Keratinocyte (primary cell): ENCODE measurements around the gene MAFF. TPM values are rescaled to one million over a fixed set of nuclear protein-coding genes. Genes with fewer than 3 reads are reported as not detected.

Experiments
- DNase-seq: peaks from one replicate; pipeline ENCODE4 v3.0.0-alpha.2; 2011; ENCODE audit warnings: low read depth, missing footprints, low spot score
- FAIRE-seq: peaks from 2 replicates; lab custom pipeline; 2011; peaks lifted over from hg19 to GRCh38; lab: Jason Lieb, UNC
- H2AFZ ChIP-seq: 2 replicates; pipeline ENCODE4 v1.6.0; 2012; ENCODE audit warnings: low read length, control low read depth, inconsistent platforms; ENCODE audit not compliant: control insufficient read depth
- H3K27ac ChIP-seq: 2 replicates; pipeline ENCODE4 v1.5.1; 2011; ENCODE audit warnings: low read length; ENCODE audit not compliant: control insufficient read depth, insufficient read depth
- H3K27me3 ChIP-seq: 3 replicates; pipeline ENCODE4 v1.6.0; 2011; ENCODE audit warnings: low read length; ENCODE audit not compliant: control insufficient read depth, insufficient read depth; ENCODE audit errors: extremely low read depth
- H3K36me3 ChIP-seq, 2 experiments: 2 replicates in 1 of 2; 3 replicates in 1 of 2; pipeline ENCODE4 v1.5.1; 2011; ENCODE audit warnings: low read length in 2 of 2, mild to moderate bottlenecking in 1 of 2; ENCODE audit not compliant: control insufficient read depth in 2 of 2, insufficient read depth in 2 of 2; ENCODE audit errors: extremely low read depth in 1 of 2
- H3K4me1 ChIP-seq: 3 replicates; pipeline ENCODE4 v1.5.1; 2011; ENCODE audit warnings: low read length; ENCODE audit not compliant: control insufficient read depth, insufficient read depth; ENCODE audit errors: extremely low read depth
- H3K4me2 ChIP-seq: 3 replicates; pipeline ENCODE4 v1.6.0; 2011; ENCODE audit warnings: low read depth, low read length; ENCODE audit not compliant: control insufficient read depth, insufficient read depth; ENCODE audit errors: extremely low read depth
- H3K4me3 ChIP-seq, 3 experiments: fragments of 200-600 bp in 1 of 3; sonication (generic) in 1 of 3; 2 replicates in 2 of 3; 3 replicates in 1 of 3; pipeline ENCODE4 v1.5.1; 2011 to 2016; ENCODE audit warnings: low read length in 3 of 3, mild to moderate bottlenecking in 3 of 3, control low read depth in 2 of 3, inconsistent platforms in 1 of 3, low read depth in 1 of 3, mixed read lengths in 1 of 3, mixed run types in 1 of 3, moderate library complexity in 1 of 3; ENCODE audit not compliant: control insufficient read depth in 2 of 3, insufficient read depth in 2 of 3; ENCODE audit errors: extremely low read depth in 1 of 3
- H3K79me2 ChIP-seq: 2 replicates; pipeline ENCODE4 v1.6.0; 2012; ENCODE audit warnings: low read length; ENCODE audit not compliant: control insufficient read depth, insufficient read depth
- H3K9ac ChIP-seq: 3 replicates; pipeline ENCODE4 v1.6.0; 2011; ENCODE audit warnings: low read length; ENCODE audit not compliant: control insufficient read depth, insufficient read depth; ENCODE audit errors: extremely low read depth
- H3K9me1 ChIP-seq: 3 replicates; pipeline ENCODE4 v1.6.0; 2011; ENCODE audit warnings: low read length; ENCODE audit not compliant: control insufficient read depth, insufficient read depth; ENCODE audit errors: extremely low read depth
- H3K9me3 ChIP-seq: 2 replicates; pipeline ENCODE4 v1.5.1; 2012; ENCODE audit warnings: low read depth, low read length; ENCODE audit not compliant: control insufficient read depth
- H4K20me1 ChIP-seq: 3 replicates; pipeline ENCODE4 v1.6.0; 2011; ENCODE audit warnings: low read length; ENCODE audit not compliant: control insufficient read depth, insufficient read depth; ENCODE audit errors: extremely low read depth
- EZH2 ChIP-seq: IDR thresholded peaks from one replicate; pipeline ENCODE4 v1.6.1; 2012; ENCODE audit warnings: inconsistent platforms, mild to moderate bottlenecking, low read length, moderate library complexity
- dilution Hi-C: fragments of 300-500 bp; cut with MboI; formaldehyde crosslinking; loops from one replicate; pipeline ENCODE4 v1.7.0; 2020; ENCODE audit warnings: low sequenced_read_pairs; ENCODE audit not compliant: extremely low pct_ligation_motif_present
- polyA plus RNA-seq, 5 experiments: library from polyadenylated mRNA; depleted of rRNA in 3 of 5; stranded (reverse) in 3 of 5; stranded (forward) in 1 of 5; unstranded in 1 of 5; fragments of >200 nt; gene quantifications; 1 replicate in 1 of 5; 2 replicates in 3 of 5; 3 replicates in 1 of 5; pipeline versions ENCODE4 v1.2.1 to v1.2.3, GENCODE V29; 2011 to 2012; ENCODE audit warnings: missing spikeins in 2 of 5, low read depth in 1 of 5, low replicate concordance in 1 of 5
- TF ChIP-seq, protein P1 (sequence below), 3 experiments: IDR thresholded peaks in 1 of 3; conservative IDR thresholded peaks in 1 of 3; optimal IDR thresholded peaks in 1 of 3; 2 replicates in 2 of 3; 3 replicates in 1 of 3; pipeline versions ENCODE3 to v1.5.1; 2011; ENCODE audit warnings: low read length in 3 of 3, mild to moderate bottlenecking in 3 of 3, moderate library complexity in 2 of 3, control low read depth in 1 of 3, inconsistent platforms in 1 of 3; ENCODE audit not compliant: insufficient read depth in 2 of 3; ENCODE audit errors: extremely low read depth in 1 of 3

Gene MAFF
- polyA plus RNA-seq, 1 donor (not counting 4 experiments of a cell fraction or from before 2014, with no cell fraction given): 10.5 TPM

DNA sequence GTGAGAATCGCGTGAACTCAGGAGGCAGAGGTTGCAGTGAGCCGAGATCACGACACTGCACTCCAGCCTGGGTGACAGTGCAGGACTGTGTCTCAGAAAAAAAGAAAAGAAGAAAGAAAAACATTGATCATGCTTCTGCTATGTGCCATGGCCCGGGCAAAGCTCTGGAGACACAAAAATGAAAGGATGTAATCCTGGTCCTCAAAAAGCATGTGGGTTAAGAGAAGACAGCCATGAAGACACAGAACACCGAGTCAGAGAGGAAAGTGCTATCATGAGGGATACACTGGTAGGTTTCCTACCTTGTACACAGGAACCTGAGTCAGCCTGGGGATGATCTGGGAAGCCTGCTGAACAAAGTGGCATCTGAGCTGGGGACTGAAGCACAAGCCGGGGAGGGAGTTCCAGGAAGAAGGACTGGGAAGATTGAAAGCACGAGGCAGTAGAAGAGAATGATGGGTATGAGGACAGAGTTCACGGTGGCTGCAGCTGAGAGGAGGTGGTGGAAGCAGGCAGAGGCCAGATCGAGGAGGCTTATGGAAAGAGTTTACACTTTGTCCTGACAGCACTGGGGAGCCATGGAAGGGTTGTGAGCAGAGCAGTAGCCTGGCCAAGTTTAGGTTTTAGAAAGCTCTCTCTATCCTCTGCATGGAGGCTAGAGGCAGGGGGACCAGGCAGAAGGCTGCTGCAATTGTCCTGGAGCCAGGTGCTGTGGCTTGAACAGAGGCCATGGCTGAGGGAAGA, 9.9 kb upstream of the MAFF start:
- no peaks in the 10 kb centered on the region for H4K20me1 ChIP-seq
- FAIRE-seq (no peak), DNase-seq (no peak)
- no peaks in the 10 kb centered on the region for H3K9me1 ChIP-seq
- no peaks in the 10 kb centered on the region for H3K9me3 ChIP-seq
- peak overlapping the region; percentile 23 for H2AFZ ChIP-seq
- no peak overlapping the region for H3K4me3 ChIP-seq
- no peaks in the 10 kb centered on the region for H3K27me3 ChIP-seq
- dilution Hi-C loops: no loop called here
- H3K4me2 ChIP-seq: no peak overlapping the region
- H3K9ac ChIP-seq: no peak overlapping the region
- TF ChIP-seq EZH2: no peak
- TF ChIP-seq, protein P1, sequence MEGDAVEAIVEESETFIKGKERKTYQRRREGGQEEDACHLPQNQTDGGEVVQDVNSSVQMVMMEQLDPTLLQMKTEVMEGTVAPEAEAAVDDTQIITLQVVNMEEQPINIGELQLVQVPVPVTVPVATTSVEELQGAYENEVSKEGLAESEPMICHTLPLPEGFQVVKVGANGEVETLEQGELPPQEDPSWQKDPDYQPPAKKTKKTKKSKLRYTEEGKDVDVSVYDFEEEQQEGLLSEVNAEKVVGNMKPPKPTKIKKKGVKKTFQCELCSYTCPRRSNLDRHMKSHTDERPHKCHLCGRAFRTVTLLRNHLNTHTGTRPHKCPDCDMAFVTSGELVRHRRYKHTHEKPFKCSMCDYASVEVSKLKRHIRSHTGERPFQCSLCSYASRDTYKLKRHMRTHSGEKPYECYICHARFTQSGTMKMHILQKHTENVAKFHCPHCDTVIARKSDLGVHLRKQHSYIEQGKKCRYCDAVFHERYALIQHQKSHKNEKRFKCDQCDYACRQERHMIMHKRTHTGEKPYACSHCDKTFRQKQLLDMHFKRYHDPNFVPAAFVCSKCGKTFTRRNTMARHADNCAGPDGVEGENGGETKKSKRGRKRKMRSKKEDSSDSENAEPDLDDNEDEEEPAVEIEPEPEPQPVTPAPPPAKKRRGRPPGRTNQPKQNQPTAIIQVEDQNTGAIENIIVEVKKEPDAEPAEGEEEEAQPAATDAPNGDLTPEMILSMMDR (optimal IDR thresholded peaks at IDR 0.05 in 1 of 3, IDR thresholded peaks at IDR 0.05 in 1 of 3, conservative IDR thresholded peaks at IDR 0.05 in 1 of 3; ENCODE audit: extremely low read depth in 1 of 3, insufficient read depth in 2 of 3, low read length in 3 of 3): no peak
- no peaks in the 10 kb centered on the region for H3K79me2 ChIP-seq
- H3K4me1 ChIP-seq: no peaks in the 10 kb centered on the region
- H3K27ac ChIP-seq: no peak overlapping the region
- H3K36me3 ChIP-seq: no peaks in the 10 kb centered on the region

DNA sequence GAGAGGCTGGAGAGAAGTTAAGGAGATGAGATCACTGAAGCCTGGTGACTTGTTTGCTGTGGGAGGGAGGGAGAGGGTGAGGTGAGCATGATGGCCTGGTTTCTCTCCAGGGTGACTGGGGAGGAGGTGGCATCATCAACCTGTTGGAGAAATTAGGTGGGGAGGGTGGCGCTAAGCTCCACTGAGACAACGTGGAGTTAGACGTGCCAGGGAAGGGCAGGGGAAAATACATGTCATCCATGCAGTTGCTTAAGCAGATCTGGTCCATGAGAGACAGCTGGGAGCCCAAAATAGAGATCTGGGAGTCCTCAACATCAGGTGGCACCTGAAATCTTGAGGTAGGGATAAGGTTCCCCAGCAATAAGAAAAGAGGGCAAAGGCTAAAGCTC, 9.3 kb upstream of the MAFF start:
- TF ChIP-seq EZH2: no peak
- TF ChIP-seq, protein P1 (optimal IDR thresholded peaks at IDR 0.05 in 1 of 3, IDR thresholded peaks at IDR 0.05 in 1 of 3, conservative IDR thresholded peaks at IDR 0.05 in 1 of 3; ENCODE audit: extremely low read depth in 1 of 3, insufficient read depth in 2 of 3, low read length in 3 of 3): no peak
- Histone ChIP-seq H3K4me2 (no peak overlapping the region), H3K36me3 (no peaks in the 10 kb centered on the region), H3K4me3 (no peak overlapping the region), H3K27ac (no peak overlapping the region), H3K9ac (no peak overlapping the region), H3K9me3 (no peaks in the 10 kb centered on the region), H3K4me1 (no peaks in the 10 kb centered on the region), H3K27me3 (no peaks in the 10 kb centered on the region), H3K79me2 (no peaks in the 10 kb centered on the region), H3K9me1 (no peaks in the 10 kb centered on the region), H4K20me1 (no peaks in the 10 kb centered on the region), H2AFZ (no peak overlapping the region)
- dilution Hi-C loops: no loop called here
- DNase-seq: no peak
- no peak for FAIRE-seq
